Esophagus muscularis mucosa (tissue), 4 donors: ENCODE data around the gene WDR37.

Source experiments
- EP300 ChIP-seq: sonication (generic); formaldehyde crosslinking; IDR thresholded peaks from one replicate; pipeline ENCODE4 v1.6.1; 2017; ENCODE audit warnings: antibody characterized with exemption
- POLR2A ChIP-seq: fragments of 450-650 bp; IDR thresholded peaks from one replicate; pipeline ENCODE4 v1.6.1; 2017; ENCODE audit warnings: antibody characterized with exemption, moderate library complexity, mild to moderate bottlenecking, low read depth
- TF ChIP-seq, protein P1 (sequence below), 3 experiments: fragments of 200-600 bp in 2 of 3; fragments of 450-650 bp in 1 of 3; sonication (generic) in 2 of 3; IDR thresholded peaks; one replicate each; pipeline ENCODE4 v1.5.1; 2017 to 2019; ENCODE audit warnings: antibody characterized with exemption in 3 of 3, mild to moderate bottlenecking in 2 of 3, moderate library complexity in 1 of 3

DNA sequence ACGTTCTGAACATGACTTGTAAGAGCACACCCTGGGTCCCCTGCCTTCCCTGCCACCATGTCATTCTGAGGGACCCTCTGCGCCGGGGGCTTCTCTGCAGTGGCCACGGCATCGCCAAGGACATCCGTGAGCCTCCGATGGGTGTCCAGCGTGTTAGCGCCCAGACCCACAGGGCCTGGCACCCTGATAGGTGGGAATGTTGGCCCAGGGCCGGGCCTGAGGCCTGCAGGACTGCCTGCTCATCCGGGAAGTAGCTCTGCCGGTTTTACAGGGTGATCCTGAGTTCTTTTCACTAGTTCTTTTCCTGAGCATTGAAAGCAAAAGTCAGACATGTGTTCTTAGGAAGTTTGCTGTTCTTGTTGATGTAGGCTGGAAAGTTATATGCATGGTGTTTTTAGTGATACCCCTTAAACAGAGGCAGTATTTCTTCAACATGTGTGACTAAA is 54.5 kb downstream of the WDR37 start:
- TF ChIP-seq, protein P1, sequence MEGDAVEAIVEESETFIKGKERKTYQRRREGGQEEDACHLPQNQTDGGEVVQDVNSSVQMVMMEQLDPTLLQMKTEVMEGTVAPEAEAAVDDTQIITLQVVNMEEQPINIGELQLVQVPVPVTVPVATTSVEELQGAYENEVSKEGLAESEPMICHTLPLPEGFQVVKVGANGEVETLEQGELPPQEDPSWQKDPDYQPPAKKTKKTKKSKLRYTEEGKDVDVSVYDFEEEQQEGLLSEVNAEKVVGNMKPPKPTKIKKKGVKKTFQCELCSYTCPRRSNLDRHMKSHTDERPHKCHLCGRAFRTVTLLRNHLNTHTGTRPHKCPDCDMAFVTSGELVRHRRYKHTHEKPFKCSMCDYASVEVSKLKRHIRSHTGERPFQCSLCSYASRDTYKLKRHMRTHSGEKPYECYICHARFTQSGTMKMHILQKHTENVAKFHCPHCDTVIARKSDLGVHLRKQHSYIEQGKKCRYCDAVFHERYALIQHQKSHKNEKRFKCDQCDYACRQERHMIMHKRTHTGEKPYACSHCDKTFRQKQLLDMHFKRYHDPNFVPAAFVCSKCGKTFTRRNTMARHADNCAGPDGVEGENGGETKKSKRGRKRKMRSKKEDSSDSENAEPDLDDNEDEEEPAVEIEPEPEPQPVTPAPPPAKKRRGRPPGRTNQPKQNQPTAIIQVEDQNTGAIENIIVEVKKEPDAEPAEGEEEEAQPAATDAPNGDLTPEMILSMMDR (IDR thresholded peaks at IDR 0.05): no peak
- TF ChIP-seq POLR2A (no peak), EP300 (no peak)
